Activated T-cell treated with anti-CD3 and anti-CD28 coated beads, Interleukin-2, amount 50 U/mL, for 4 hours (primary cell): Measurements from ENCODE around the gene APPL1. TPM values are rescaled to one million over a fixed set of nuclear protein-coding genes. Genes with fewer than 3 reads are reported as not detected.
A peak's percentile ranks its signal among the peaks of the same experiment; 100 is the strongest.

Source experiments
- ATAC-seq, 2 donors: fragments of 200-7000 bp; cut with Tn5 transposase; one replicate each; pipeline ENCODE4 v1.10.0; 2021
- DNase-seq: peaks from one replicate; pipeline ENCODE4 v3.0.0-alpha.2; 2020
- H3K27me3 Mint-ChIP-seq: one replicate; pipeline ENCODE4 v1.8.0; 2021; ENCODE audit warnings: low read depth, mixed read lengths
- H3K36me3 Mint-ChIP-seq: one replicate; pipeline ENCODE4 v1.8.0; 2022; ENCODE audit warnings: mixed read lengths; ENCODE audit not compliant: insufficient read depth
- H3K4me1 Mint-ChIP-seq: one replicate; pipeline ENCODE4 v1.8.0; 2021; ENCODE audit warnings: low read depth, mixed read lengths
- H3K4me3 Mint-ChIP-seq: one replicate; pipeline ENCODE4 v1.8.0; 2021; ENCODE audit warnings: mild to moderate bottlenecking, moderate library complexity, mixed read lengths
- H3K9me3 Mint-ChIP-seq: one replicate; pipeline ENCODE4 v1.8.0; 2021; ENCODE audit warnings: mixed read lengths
- total RNA-seq, 3 donors: library from RNA; stranded (reverse); gene quantifications; one replicate each; pipeline ENCODE4 v1.2.1, GENCODE V29; 2021

Gene APPL1, protein sequence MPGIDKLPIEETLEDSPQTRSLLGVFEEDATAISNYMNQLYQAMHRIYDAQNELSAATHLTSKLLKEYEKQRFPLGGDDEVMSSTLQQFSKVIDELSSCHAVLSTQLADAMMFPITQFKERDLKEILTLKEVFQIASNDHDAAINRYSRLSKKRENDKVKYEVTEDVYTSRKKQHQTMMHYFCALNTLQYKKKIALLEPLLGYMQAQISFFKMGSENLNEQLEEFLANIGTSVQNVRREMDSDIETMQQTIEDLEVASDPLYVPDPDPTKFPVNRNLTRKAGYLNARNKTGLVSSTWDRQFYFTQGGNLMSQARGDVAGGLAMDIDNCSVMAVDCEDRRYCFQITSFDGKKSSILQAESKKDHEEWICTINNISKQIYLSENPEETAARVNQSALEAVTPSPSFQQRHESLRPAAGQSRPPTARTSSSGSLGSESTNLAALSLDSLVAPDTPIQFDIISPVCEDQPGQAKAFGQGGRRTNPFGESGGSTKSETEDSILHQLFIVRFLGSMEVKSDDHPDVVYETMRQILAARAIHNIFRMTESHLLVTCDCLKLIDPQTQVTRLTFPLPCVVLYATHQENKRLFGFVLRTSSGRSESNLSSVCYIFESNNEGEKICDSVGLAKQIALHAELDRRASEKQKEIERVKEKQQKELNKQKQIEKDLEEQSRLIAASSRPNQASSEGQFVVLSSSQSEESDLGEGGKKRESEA
- 10 to 100 TPM; 24.2 to 29.1 (median 26.2) TPM for total RNA-seq

GRCh38 chr3:57227204-57227929 lies at the start of gene APPL1:
TSS of gene APPL1 (plus strand) at chr3:57227729. CDS start at chr3:57227884, 155 bp downstream.
- Mint-ChIP-seq H3K4me3 (peak within 1 kb of the TSS; percentile 90), H3K36me3 (no peaks in the 10 kb centered on the region), H3K27me3 (no peaks in the 10 kb centered on the region), H3K9me3 (no peaks in the 10 kb centered on the region), H3K4me1 (peaks cover 25% of the 10 kb centered on the region)
- peak; percentile 95 to 98 for ATAC-seq
- DNase-seq = peak; percentile 82

DNA sequence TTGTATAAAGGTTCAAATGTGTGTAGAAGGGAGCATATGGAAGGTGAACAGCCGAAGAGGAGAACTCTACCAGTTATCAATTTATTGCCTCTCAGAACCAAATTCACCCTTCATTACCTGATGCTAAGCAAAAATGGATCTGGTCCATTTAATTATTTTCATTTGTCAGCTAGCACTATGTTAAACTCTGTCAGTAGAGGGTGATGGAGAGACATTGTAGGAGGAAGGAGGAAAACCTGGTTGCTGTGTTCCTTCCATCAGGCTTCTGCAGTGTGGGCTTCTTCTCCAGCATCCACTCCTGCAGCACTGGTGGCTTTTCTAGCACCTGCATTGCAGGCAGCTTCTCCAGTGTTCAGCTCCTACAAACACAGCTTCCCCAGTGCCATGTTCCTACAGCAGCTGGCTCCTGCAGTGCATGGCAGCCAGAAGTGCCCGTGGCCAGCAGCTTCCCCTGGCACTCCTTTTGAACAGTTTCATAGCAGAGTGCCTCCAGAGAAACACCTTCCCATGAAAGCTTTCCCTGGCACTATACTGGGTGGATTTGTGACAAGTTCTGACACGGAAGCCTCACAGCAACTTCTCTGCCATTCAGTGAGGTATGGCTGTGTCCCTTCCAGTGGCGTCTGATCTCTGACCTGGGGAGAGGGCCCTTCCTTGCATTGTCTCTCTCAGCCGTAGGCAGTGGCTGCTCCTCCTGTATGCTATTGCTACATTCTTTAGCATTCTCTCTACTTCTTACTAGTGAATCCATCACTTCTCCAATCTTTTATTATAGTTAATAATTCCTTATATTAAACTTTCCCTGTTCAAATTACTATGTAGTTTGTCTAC lies 47.7 kb upstream of the APPL1 start:
- Mint-ChIP-seq H3K27me3 (peaks cover 7% of the 10 kb centered on the region), H3K4me1 (no peaks in the 10 kb centered on the region), H3K36me3 (no peaks in the 10 kb centered on the region), H3K4me3 (no peak overlapping the region), H3K9me3 (no peaks in the 10 kb centered on the region)
- DNase-seq = no peak
- ATAC-seq = no peak

- Mint-ChIP-seq H3K4me3 (no peak overlapping the region), H3K9me3 (no peaks in the 10 kb centered on the region), H3K27me3 (peaks cover 6% of the 10 kb centered on the region), H3K4me1 (no peaks in the 10 kb centered on the region), H3K36me3 (no peaks in the 10 kb centered on the region)
- DNase-seq (no peak), ATAC-seq (no peak)
Measured at GRCh38 chr3:57184526-57184925, 43.0 kb upstream of the APPL1 start.

- ATAC-seq (no peak), DNase-seq (no peak)
- Mint-ChIP-seq H3K4me1 (no peaks in the 10 kb centered on the region), H3K27me3 (peaks cover 15% of the 10 kb centered on the region), H3K4me3 (no peak overlapping the region), H3K36me3 (no peaks in the 10 kb centered on the region), H3K9me3 (no peaks in the 10 kb centered on the region)
Measured at GRCh38 chr3:57192028-57192427, 35.5 kb upstream of the APPL1 start.

GRCh38 chr3:57194641-57195040 lies 32.9 kb upstream of the APPL1 start:
- peaks cover 20% of the 10 kb centered on the region for H3K27me3 Mint-ChIP-seq
- H3K9me3 Mint-ChIP-seq = no peaks in the 10 kb centered on the region
- DNase-seq = no peak
- no peak for ATAC-seq
- no peak overlapping the region for H3K4me3 Mint-ChIP-seq
- no peaks in the 10 kb centered on the region for H3K36me3 Mint-ChIP-seq
- H3K4me1 Mint-ChIP-seq = no peaks in the 10 kb centered on the region

DNA sequence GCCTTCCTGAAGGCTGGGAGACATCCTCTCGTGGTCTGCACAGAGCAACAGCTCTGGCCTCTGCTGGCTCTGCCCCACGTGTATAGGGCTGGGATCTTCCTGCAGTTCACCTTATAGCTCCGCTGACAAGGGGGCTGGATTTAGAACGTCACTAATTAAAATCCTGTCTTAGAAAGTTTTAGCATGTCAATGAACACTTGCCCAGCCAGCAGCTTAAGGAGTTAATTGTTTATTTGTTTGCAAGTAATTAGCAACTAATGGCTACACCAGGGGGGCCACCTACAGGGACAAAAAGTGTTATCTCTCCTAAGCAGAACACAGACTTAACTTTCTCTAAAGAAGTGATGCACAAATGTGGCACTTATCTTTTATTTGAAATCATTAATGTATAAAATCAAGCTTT lies 27.6 kb upstream of the APPL1 start, which contains the start of gene HESX1:
TSS of gene HESX1 (minus strand) at position 84 of the 403 bp plus-strand sequence. CDS start at position 24, 60 bp downstream.
- H3K4me3 Mint-ChIP-seq = no peak within 1 kb of the TSS
- H3K27me3 Mint-ChIP-seq = peaks cover 10% of the 10 kb centered on the region
- DNase-seq = no peak
- no peaks in the 10 kb centered on the region for H3K4me1 Mint-ChIP-seq
- no peak for ATAC-seq
- no peaks in the 10 kb centered on the region for H3K9me3 Mint-ChIP-seq
- no peaks in the 10 kb centered on the region for H3K36me3 Mint-ChIP-seq

GRCh38 chr3:57206423-57206822 lies 21.1 kb upstream of the APPL1 start:
- H3K36me3 Mint-ChIP-seq = no peaks in the 10 kb centered on the region
- no peaks in the 10 kb centered on the region for H3K27me3 Mint-ChIP-seq
- no peaks in the 10 kb centered on the region for H3K9me3 Mint-ChIP-seq
- DNase-seq (no peak), ATAC-seq (no peak)
- H3K4me3 Mint-ChIP-seq = no peak overlapping the region
- no peaks in the 10 kb centered on the region for H3K4me1 Mint-ChIP-seq

DNA sequence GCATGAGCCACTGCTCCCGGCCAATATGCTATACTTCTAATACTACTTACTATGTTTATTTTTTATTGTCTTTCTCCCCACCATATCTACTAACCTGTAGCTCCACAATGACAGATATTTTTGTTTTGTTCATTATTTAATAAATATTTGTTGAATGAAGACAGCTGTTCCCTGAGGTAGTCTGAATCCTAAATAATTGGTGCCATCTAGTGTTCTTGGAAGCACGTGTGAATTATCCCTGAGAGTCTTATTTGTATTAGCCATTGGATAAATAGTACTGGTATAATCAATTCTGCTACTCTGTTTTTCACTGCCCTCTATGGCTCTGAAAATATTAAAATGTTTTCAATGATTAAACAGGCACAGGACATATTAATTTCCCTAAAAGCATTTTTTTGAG lies 5.6 kb upstream of the APPL1 start:
- no peaks in the 10 kb centered on the region for H3K9me3 Mint-ChIP-seq
- no peak overlapping the region for H3K4me3 Mint-ChIP-seq
- no peak for ATAC-seq
- H3K4me1 Mint-ChIP-seq = peaks cover 3% of the 10 kb centered on the region
- H3K27me3 Mint-ChIP-seq = no peaks in the 10 kb centered on the region
- H3K36me3 Mint-ChIP-seq = no peaks in the 10 kb centered on the region
- no peak for DNase-seq

DNA sequence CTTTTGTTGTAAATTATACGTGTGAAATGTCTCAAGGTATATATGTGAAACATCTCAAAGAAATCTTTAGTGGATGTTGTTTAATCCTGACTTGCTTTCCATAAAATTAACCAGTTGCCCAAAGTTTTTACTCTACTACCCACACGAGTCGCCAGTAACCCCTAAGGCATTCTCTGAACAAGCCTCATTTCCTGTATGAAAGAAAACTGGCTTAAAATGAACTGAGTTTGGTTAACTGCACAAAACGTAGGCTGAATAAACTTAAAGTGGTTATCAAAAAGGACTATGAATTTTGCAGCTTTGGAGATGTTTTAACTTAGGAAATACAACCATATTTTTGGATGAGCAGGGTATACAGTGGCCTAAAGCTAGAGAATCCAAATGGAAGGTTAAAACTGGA lies 2.7 kb upstream of the APPL1 start:
- no peaks in the 10 kb centered on the region for H3K9me3 Mint-ChIP-seq
- no peak for DNase-seq
- H3K4me1 Mint-ChIP-seq = peaks cover 20% of the 10 kb centered on the region
- H3K27me3 Mint-ChIP-seq = no peaks in the 10 kb centered on the region
- no peaks in the 10 kb centered on the region for H3K36me3 Mint-ChIP-seq
- no peak for ATAC-seq
- H3K4me3 Mint-ChIP-seq = no peak overlapping the region

DNA sequence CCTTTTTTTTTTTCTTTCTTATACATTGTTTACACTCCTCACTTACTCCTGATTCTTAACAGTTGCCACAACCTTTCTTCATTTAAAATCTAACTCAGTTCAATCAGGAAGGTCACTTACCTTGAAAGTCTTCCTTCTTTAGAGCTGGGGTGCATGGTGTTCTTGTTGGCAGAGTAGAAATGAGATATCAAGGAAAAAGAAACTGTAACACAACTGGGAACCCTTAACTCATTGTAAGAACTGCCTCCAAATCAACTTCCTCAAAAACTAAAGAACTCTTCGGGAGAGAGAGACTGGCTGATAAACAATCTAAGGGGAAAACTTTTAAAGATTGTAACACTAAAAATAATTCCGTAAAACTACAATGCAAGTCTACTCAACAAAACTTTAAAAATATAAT lies 1.4 kb upstream of the APPL1 start:
- DNase-seq (no peak), ATAC-seq (no peak)
- H3K9me3 Mint-ChIP-seq = no peaks in the 10 kb centered on the region
- H3K4me3 Mint-ChIP-seq = no peak overlapping the region
- H3K4me1 Mint-ChIP-seq = peaks cover 23% of the 10 kb centered on the region
- H3K36me3 Mint-ChIP-seq = no peaks in the 10 kb centered on the region
- no peaks in the 10 kb centered on the region for H3K27me3 Mint-ChIP-seq

DNA sequence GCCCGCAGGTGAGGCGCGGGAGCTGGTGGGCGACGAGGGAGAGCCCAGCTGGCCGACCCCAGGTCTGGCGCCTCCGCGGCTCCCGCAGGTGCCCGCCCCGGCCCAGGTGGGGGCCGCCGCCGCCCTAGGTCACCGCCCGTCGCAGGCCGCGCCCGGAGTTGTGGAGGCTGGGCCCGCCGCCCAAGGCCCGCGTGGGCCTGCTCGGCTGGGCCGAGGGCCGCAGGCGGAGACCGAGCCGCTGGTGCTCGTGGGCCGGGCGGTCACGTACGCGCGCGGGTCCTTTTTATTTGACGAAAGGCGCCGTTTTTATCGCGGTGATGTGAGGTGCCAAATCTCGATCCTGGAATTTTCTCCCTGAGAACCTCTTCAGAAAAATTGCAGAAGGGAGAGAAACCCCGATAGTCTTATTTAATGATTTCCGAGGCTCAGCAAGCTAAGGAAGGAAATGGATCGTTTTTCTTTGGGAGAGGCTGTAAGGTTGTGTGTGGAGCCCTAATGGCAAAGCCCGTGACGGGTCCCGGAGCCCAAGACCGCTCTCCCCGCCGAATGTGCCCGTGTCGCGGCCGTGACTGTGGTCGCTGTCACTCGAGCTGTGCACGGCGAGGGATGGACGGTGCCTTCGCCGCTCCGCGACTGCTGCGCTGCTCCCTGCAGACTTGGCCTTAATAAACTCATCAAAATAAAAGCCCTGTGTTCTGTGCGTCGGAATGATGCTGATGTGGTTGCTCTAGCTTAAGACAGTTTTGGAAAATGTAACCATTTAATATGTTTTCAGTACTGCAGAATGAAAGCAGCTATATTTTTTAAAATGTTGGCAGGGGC lies 612 bp downstream of the APPL1 start:
- H3K36me3 Mint-ChIP-seq = no peaks in the 10 kb centered on the region
- ATAC-seq = peak; percentile 57 to 59
- no peaks in the 10 kb centered on the region for H3K9me3 Mint-ChIP-seq

DNA sequence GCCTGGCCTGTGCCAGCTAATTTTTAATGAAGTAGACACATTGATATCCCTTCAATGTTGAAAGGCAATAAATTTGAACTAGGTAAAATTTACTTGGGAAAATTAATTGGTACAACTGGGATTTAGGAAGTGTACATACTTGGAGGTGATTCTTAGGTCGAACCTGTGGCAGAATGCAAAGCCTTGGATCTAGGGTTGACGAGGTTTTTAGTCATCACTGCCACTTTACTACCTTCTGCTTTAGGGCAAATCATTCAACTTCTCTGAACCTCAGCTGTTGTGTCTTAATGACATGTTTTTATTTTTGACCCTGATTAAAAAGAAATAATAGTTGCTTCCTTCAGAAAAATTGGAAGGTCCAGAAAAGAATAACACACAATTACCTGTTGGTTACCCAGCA lies 2.5 kb downstream of the APPL1 start:
- no peaks in the 10 kb centered on the region for H3K9me3 Mint-ChIP-seq
- peaks cover 29% of the 10 kb centered on the region for H3K4me1 Mint-ChIP-seq
- no peak overlapping the region for H3K4me3 Mint-ChIP-seq
- DNase-seq (no peak), ATAC-seq (no peak)
- H3K36me3 Mint-ChIP-seq = no peaks in the 10 kb centered on the region
- H3K27me3 Mint-ChIP-seq = no peaks in the 10 kb centered on the region

More for the DNA sequence above, 612 bp downstream of the APPL1 start:
- Mint-ChIP-seq H3K4me1 (peaks cover 27% of the 10 kb centered on the region), H3K27me3 (no peaks in the 10 kb centered on the region), H3K4me3 (peak overlapping the region; percentile 90)
- peak; percentile 26 for DNase-seq

- Mint-ChIP-seq H3K9me3 (no peaks in the 10 kb centered on the region), H3K4me3 (no peak overlapping the region), H3K4me1 (peaks cover 18% of the 10 kb centered on the region), H3K36me3 (peaks cover 11% of the 10 kb centered on the region), H3K27me3 (no peaks in the 10 kb centered on the region)
- no peak for DNase-seq
- no peak for ATAC-seq
Measured at GRCh38 chr3:57233799-57234198, 6.3 kb downstream of the APPL1 start.
